ENCODE measurements around the gene TENM4. TPM values are rescaled to one million over a fixed set of nuclear protein-coding genes. Genes with fewer than 3 reads are reported as not detected.

The TENM4 gene
- polyA plus RNA-seq, 1 of the 3 experiments (the other 2 are of a cell fraction): 16.7 TPM

DNA sequence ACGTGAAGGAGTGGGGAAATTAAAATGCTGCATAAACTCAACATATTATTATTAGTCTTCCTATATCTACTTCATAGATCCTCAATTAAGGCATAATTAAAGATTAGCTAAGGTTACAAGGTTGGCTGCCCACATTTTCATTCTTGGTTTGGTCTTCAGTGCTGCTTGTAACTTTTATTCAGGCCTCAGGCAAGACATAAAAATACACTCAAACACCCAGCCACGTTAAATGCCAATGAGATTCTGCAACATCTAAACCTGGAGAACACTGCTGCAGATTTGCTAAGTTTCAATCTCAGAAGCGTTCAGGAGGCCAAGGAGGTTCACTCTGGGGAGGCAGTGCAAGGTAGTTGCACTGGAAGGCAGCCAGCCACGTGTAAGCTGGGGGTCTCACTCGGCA, 507.5 kb downstream of the TENM4 start:
- H3K9ac ChIP-seq: no peak overlapping the region
- no peak for DNase-seq
- no peaks in the 10 kb centered on the region for H3K27me3 ChIP-seq (ENCODE audit: insufficient read depth)
- H3K4me2 ChIP-seq: no peak overlapping the region
- TF ChIP-seq FOXM1 (IDR thresholded peaks at IDR 0.05; ENCODE audit: low read depth) (no peak), TAF1 (IDR thresholded peaks at IDR 0.05; ENCODE audit: borderline replicate concordance, low read depth, low read length) (no peak), TCF12 (IDR thresholded peaks at IDR 0.05) (no peak), RAD21 (IDR thresholded peaks at IDR 0.05; ENCODE audit: low read length) (no peak), RXRA (IDR thresholded peaks at IDR 0.05; ENCODE audit: borderline replicate concordance, low read depth) (no peak), MXI1 (IDR thresholded peaks at IDR 0.05; ENCODE audit: low read depth, low read length) (no peak), EP300 (IDR thresholded peaks at IDR 0.05; ENCODE audit: borderline replicate concordance in 1 of 2, low read depth in 1 of 2, low read length in 1 of 2) (no peak)
- TF ChIP-seq, protein P1, sequence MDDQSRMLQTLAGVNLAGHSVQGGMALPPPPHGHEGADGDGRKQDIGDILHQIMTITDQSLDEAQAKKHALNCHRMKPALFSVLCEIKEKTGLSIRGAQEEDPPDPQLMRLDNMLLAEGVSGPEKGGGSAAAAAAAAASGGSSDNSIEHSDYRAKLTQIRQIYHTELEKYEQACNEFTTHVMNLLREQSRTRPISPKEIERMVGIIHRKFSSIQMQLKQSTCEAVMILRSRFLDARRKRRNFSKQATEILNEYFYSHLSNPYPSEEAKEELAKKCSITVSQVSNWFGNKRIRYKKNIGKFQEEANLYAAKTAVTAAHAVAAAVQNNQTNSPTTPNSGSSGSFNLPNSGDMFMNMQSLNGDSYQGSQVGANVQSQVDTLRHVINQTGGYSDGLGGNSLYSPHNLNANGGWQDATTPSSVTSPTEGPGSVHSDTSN (IDR thresholded peaks at IDR 0.05): no peak
- TF ChIP-seq, protein P2, sequence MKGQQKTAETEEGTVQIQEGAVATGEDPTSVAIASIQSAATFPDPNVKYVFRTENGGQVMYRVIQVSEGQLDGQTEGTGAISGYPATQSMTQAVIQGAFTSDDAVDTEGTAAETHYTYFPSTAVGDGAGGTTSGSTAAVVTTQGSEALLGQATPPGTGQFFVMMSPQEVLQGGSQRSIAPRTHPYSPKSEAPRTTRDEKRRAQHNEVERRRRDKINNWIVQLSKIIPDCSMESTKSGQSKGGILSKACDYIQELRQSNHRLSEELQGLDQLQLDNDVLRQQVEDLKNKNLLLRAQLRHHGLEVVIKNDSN (IDR thresholded peaks at IDR 0.05; ENCODE audit: borderline replicate concordance, low read depth): no peak
- TF ChIP-seq, protein P3, sequence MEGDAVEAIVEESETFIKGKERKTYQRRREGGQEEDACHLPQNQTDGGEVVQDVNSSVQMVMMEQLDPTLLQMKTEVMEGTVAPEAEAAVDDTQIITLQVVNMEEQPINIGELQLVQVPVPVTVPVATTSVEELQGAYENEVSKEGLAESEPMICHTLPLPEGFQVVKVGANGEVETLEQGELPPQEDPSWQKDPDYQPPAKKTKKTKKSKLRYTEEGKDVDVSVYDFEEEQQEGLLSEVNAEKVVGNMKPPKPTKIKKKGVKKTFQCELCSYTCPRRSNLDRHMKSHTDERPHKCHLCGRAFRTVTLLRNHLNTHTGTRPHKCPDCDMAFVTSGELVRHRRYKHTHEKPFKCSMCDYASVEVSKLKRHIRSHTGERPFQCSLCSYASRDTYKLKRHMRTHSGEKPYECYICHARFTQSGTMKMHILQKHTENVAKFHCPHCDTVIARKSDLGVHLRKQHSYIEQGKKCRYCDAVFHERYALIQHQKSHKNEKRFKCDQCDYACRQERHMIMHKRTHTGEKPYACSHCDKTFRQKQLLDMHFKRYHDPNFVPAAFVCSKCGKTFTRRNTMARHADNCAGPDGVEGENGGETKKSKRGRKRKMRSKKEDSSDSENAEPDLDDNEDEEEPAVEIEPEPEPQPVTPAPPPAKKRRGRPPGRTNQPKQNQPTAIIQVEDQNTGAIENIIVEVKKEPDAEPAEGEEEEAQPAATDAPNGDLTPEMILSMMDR (IDR thresholded peaks at IDR 0.05): no peak
- no peaks in the 10 kb centered on the region for H3F3A ChIP-seq (replicated peaks; ENCODE audit: insufficient read depth)
- H3K4me1 ChIP-seq (ENCODE audit: control insufficient read depth in 1 of 2, insufficient read depth in 2 of 2, low read depth in 1 of 2, low read length in 1 of 2): peaks cover 0 to 36% of the 10 kb centered on the region in 2 experiments; a peak in 2 of 4 replicates
- no peaks in the 10 kb centered on the region for H3K9me2 ChIP-seq
- ChIA-PET POLR2A (no interaction called here), CTCF (interaction anchor here (1.0 kb wide), 1 partner anchor 135 kb away, joined by 3 read pairs; no protein-coding TSS in a partner anchor)
- H4K20me1 ChIP-seq (ENCODE audit: insufficient read depth): no peaks in the 10 kb centered on the region
- H3K4me3 ChIP-seq (ENCODE audit: low read depth in 2 of 2, low read length in 1 of 2): no peak overlapping the region
- 98% methylated on average over 3 of the region's 5 CpGs for WGBS (ENCODE audit: low lambda C conversion rate)
- H3K27ac ChIP-seq (ENCODE audit: low read depth in 2 of 2, low read length in 1 of 2): no peak overlapping the region; a peak in 1 of 4 replicates
- peaks cover 0 to 2% of the 10 kb centered on the region in 2 experiments for H3K36me3 ChIP-seq (replicated peaks in 1 of 2; ENCODE audit: control insufficient read depth in 1 of 2, insufficient read depth in 2 of 2, low read length in 1 of 2)
- H2AFZ ChIP-seq (ENCODE audit: low read depth): no peak overlapping the region
- H3K9me3 ChIP-seq: no peaks in the 10 kb centered on the region
- no peaks in the 10 kb centered on the region for H3K79me2 ChIP-seq (ENCODE audit: insufficient read depth)

DNA sequence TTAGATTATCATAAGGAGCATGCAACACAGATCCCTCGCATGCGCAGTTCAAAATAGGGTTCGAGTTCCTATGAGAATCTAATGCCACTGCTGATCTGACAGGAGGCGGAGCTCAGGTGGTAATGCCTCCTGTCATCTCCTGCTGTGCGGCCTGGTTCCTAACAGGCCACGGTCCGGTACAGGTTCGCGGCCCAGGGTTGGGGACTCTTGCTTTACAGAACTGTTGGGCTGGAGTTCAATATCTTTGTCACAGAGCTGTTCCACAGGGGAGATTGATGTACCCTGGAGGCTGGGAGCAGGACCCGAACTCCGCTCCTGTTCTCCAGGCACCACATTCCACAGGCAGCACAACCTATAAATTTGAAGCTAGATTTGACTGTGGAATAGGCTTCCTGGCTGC, 508.1 kb downstream of the TENM4 start:
- no peaks in the 10 kb centered on the region for H4K20me1 ChIP-seq (ENCODE audit: insufficient read depth)
- no peak overlapping the region for H3K9ac ChIP-seq
- ChIA-PET CTCF (interaction anchor here (1.0 to 1.4 kb wide), 2 partner anchors 25 to 134 kb away, joined by 3 to 4 read pairs; no protein-coding TSS in a partner anchor), POLR2A (no interaction called here)
- no peak overlapping the region for H3K4me2 ChIP-seq
- H3K4me3 ChIP-seq (ENCODE audit: low read depth in 2 of 2, low read length in 1 of 2): no peak overlapping the region
- H3K9me3 ChIP-seq: no peaks in the 10 kb centered on the region
- 96% methylated on average over 9 of the region's 11 CpGs for WGBS (ENCODE audit: low lambda C conversion rate)
- no peaks in the 10 kb centered on the region for H3K27me3 ChIP-seq (ENCODE audit: insufficient read depth)
- no peak for DNase-seq
- H3K27ac ChIP-seq (ENCODE audit: low read depth in 2 of 2, low read length in 1 of 2): no peak overlapping the region
- peaks cover 0 to 40% of the 10 kb centered on the region in 2 experiments; a peak in 2 of 4 replicates for H3K4me1 ChIP-seq (ENCODE audit: control insufficient read depth in 1 of 2, insufficient read depth in 2 of 2, low read depth in 1 of 2, low read length in 1 of 2)
- H3K9me2 ChIP-seq: no peaks in the 10 kb centered on the region
- peaks cover 0 to 2% of the 10 kb centered on the region in 2 experiments for H3K36me3 ChIP-seq (replicated peaks in 1 of 2; ENCODE audit: control insufficient read depth in 1 of 2, insufficient read depth in 2 of 2, low read length in 1 of 2)
- no peaks in the 10 kb centered on the region for H3F3A ChIP-seq (replicated peaks; ENCODE audit: insufficient read depth)
- H3K79me2 ChIP-seq (ENCODE audit: insufficient read depth): no peaks in the 10 kb centered on the region
- no peak overlapping the region for H2AFZ ChIP-seq (ENCODE audit: low read depth)
- TF ChIP-seq, protein P4, sequence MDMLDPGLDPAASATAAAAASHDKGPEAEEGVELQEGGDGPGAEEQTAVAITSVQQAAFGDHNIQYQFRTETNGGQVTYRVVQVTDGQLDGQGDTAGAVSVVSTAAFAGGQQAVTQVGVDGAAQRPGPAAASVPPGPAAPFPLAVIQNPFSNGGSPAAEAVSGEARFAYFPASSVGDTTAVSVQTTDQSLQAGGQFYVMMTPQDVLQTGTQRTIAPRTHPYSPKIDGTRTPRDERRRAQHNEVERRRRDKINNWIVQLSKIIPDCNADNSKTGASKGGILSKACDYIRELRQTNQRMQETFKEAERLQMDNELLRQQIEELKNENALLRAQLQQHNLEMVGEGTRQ (IDR thresholded peaks at IDR 0.05; ENCODE audit: borderline replicate concordance, low read depth, low read length): no peak
- no peak for TF ChIP-seq POLR2AphosphoS5 (IDR thresholded peaks at IDR 0.05; ENCODE audit: low read depth, low read length)
- TF ChIP-seq ELF1 (IDR thresholded peaks at IDR 0.05): no peak
- no peak for TF ChIP-seq EP300 (IDR thresholded peaks at IDR 0.05; ENCODE audit: borderline replicate concordance in 1 of 2, low read depth in 1 of 2, low read length in 1 of 2)
- TF ChIP-seq, protein P5, sequence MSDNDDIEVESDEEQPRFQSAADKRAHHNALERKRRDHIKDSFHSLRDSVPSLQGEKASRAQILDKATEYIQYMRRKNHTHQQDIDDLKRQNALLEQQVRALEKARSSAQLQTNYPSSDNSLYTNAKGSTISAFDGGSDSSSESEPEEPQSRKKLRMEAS (IDR thresholded peaks at IDR 0.05; ENCODE audit: low read depth): no peak
- no peak for TF ChIP-seq GATA2 (CRISPR knock-in tag; IDR thresholded peaks at IDR 0.05)
- TF ChIP-seq TCF12 (IDR thresholded peaks at IDR 0.05): no peak
- no peak for TF ChIP-seq TEAD4 (IDR thresholded peaks at IDR 0.05; ENCODE audit: borderline replicate concordance, insufficient read depth)
- TF ChIP-seq NRF1 (IDR thresholded peaks at IDR 0.05; ENCODE audit: low read depth, low read length): no peak
- no peak for TF ChIP-seq SMC3 (IDR thresholded peaks at IDR 0.05; ENCODE audit: low read depth, low read length)
- no peak for TF ChIP-seq RCOR1 (IDR thresholded peaks at IDR 0.05; ENCODE audit: low read length)
- TF ChIP-seq JUND (IDR thresholded peaks at IDR 0.05): no peak
- no peak for TF ChIP-seq GABPA (IDR thresholded peaks at IDR 0.05; ENCODE audit: low read depth)
- TF ChIP-seq, protein P2 (IDR thresholded peaks at IDR 0.05; ENCODE audit: borderline replicate concordance, low read depth): no peak

All from SK-N-SH (cell line).